T1000 (cell line): Measurements from ENCODE around the gene RAB25.

ENCODE experiments used
- DNase-seq: peaks from one replicate; lab custom pipeline; 2025; ENCODE audit warnings: mixed read lengths; lab: John Stamatoyannopoulos, UW

RAB25 gene

GRCh38 chr1:156117414-156118176 lies 56.6 kb downstream of the RAB25 start:
- no peak for DNase-seq

DNA sequence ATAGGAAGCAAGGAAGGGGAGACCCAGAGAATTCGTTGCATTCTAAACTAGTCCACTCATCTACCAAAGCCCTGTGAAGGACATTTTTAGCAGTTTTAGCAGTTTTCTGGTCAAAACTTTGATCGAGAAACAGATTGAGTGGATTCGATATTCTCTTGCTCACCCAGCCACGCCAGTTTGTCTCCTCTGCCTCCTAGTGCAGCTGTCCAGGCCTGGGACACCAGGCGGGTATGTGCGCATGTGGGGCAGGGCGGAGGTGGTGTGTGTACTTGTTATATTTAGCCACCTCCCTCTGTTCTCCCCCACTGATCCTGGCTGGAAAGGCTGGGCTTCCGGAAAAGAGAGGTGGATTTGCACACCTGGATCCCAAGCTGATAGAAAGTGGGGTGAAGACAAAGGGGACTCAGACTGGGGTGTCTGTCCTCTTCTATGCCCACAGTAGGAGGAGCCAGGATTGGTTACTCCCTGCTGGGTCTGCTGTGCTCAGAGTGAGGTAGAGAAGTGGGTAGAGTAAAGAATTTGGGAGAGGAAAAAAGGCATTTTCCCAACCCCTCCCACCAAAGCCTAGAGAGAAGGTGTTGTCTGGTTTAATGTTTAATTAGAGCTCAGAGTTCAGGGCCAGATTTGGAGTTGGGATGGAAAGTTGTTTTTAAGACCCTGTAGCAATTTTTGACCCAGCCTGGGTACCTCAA lies 57.4 kb downstream of the RAB25 start:
- no peak for DNase-seq

GRCh38 chr1:156119503-156120209 lies 58.7 kb downstream of the RAB25 start:
- DNase-seq, result peak; percentile 34
